Kidney epithelial cell (primary cell): Measurements from ENCODE around the gene GTF2IRD1. TPM values are rescaled to one million over a fixed set of nuclear protein-coding genes. Genes with fewer than 3 reads are reported as not detected.

Experiments used
- DNase-seq: peaks from one replicate; pipeline ENCODE4 v3.0.0-alpha.2; 2010; ENCODE audit warnings: low read depth
- H3K27me3 ChIP-seq: 2 replicates; pipeline ENCODE4 v1.6.0; 2011; ENCODE audit warnings: low read length; ENCODE audit not compliant: control insufficient read depth, insufficient read depth
- H3K36me3 ChIP-seq: 2 replicates; pipeline ENCODE4 v1.5.1; 2011; ENCODE audit warnings: low read length; ENCODE audit not compliant: control insufficient read depth, insufficient read depth
- H3K4me3 ChIP-seq: 2 replicates; pipeline ENCODE4 v1.5.1; 2011; ENCODE audit warnings: low read depth, mild to moderate bottlenecking, control low read depth, low read length
- total RNA-seq: library from RNA; depleted of rRNA; stranded (reverse); fragments of >200 nt; gene quantifications from 2 replicates; pipeline ENCODE4 v1.2.3, GENCODE V29; 2015
- TF ChIP-seq, protein P1 (sequence below): IDR thresholded peaks from 2 replicates; pipeline ENCODE4 v1.5.1; 2011; ENCODE audit warnings: mild to moderate bottlenecking, moderate library complexity, low read length, control low read depth, inconsistent platforms; ENCODE audit not compliant: insufficient read depth, poor library complexity, severe bottlenecking

Gene GTF2IRD1
- total RNA-seq, 1 donor from 2014 or later = 36.8 TPM

DNA sequence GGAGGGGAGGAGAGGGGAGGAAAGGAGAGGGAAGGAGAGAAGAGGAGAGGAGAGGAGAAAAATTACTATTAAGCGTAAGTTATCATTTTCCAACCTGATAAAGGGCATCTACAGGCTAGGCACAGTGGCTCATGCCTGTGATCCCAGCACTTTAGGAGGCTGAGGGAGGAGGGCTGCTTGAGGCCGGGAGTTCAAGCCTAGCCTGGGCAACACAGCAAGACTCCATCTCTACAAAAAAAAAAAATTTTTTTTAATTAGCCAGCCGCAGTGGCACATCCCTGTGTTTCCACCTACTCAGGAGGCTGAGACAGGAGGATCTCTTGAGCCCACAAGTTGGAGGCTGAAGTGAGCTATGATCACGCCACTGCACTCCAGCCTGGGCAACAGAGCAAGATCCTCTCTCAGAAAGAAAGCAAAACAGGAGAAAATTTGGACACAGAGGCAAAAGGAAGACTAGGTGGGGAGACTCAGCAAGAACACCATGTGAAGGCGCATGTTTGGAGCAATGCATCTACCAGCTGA, 168.6 kb downstream of the GTF2IRD1 start:
- DNase-seq = no peak
- H3K36me3 ChIP-seq = no peaks in the 10 kb centered on the region

DNA sequence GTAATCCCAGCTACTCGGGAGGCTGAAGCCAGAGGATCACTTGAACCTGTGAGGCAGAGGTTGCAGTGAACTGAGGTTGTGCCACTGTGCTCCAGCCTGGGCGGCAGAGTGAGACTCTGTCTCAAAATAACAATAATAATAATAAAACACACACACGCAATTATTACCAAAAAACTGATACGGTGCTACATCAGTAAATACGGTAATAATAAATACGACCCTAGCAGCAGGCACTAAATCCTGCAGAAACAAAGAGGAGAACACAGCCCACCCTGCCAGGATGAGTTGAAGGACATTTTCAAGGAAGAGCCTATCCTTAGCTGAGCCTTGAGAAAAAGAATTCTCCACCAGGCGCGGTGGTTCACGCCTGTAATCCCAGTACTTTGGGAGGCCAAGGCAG, 169.4 kb downstream of the GTF2IRD1 start:
- Histone ChIP-seq H3K4me3 (no peak overlapping the region), H3K27me3 (no peaks in the 10 kb centered on the region), H3K36me3 (no peaks in the 10 kb centered on the region)
- TF ChIP-seq, protein P1, sequence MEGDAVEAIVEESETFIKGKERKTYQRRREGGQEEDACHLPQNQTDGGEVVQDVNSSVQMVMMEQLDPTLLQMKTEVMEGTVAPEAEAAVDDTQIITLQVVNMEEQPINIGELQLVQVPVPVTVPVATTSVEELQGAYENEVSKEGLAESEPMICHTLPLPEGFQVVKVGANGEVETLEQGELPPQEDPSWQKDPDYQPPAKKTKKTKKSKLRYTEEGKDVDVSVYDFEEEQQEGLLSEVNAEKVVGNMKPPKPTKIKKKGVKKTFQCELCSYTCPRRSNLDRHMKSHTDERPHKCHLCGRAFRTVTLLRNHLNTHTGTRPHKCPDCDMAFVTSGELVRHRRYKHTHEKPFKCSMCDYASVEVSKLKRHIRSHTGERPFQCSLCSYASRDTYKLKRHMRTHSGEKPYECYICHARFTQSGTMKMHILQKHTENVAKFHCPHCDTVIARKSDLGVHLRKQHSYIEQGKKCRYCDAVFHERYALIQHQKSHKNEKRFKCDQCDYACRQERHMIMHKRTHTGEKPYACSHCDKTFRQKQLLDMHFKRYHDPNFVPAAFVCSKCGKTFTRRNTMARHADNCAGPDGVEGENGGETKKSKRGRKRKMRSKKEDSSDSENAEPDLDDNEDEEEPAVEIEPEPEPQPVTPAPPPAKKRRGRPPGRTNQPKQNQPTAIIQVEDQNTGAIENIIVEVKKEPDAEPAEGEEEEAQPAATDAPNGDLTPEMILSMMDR = no peak
- DNase-seq = no peak

More for the DNA sequence above, 168.6 kb downstream of the GTF2IRD1 start:
- Histone ChIP-seq H3K4me3 (no peak overlapping the region), H3K27me3 (no peaks in the 10 kb centered on the region)
- TF ChIP-seq, protein P1 = no peak

DNA sequence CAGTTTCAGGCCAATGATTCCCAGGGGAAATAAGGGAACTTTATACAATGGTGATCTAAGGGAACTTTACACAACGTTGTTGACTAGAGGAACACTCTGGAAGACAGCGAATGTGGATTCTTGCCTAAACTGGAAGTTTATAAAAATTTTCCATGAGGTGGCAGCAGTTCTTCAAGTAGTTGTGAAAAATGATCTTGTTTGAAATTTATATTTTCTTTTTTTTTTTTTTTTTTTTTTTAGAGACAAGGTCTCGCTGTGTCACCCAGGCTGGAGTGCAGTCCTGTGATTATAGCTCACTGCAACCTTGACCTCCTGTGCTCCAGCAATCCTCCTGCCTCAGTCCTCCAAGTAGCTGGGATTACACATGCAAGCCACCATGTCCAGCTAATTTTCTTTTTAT, 171.7 kb downstream of the GTF2IRD1 start:
- TF ChIP-seq, protein P1 = no peak
- H3K4me3 ChIP-seq = no peak overlapping the region
- H3K36me3 ChIP-seq = no peaks in the 10 kb centered on the region
- H3K27me3 ChIP-seq = no peaks in the 10 kb centered on the region
- no peak for DNase-seq

DNA sequence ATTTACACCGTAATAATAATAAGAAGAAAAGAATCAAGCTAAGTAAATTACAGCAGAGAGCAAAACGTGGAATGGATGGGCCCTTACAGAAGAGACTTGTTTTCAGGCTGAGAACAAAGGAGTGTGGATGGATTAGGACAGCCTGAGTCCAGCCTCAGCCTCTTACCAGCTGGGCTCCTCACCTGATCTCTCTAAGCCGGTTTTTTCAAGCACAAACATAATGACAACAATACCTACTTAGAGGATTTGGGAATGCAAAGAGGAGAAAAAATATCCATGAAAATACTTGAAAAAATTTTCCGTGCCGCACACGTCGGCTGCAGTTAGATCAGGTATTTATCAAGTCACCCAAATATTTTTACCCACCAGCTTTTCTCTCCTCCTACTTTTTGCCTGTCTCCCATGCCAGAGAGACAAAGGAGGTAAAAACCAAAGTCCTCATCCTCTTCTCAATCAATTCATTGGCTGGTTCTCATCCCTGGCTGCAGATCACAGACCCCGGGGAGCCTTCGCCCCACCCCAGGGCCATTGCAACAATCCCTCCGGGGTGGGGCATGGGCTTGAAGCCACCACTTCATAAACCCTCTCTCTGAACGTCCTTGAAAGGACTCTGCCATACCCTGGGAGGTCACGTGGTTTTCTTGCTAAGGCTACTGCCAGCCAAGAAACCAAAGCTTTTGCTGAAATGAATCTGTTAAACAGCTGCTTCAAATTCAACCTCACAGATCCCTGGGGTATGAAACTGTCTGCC, 174.1 kb downstream of the GTF2IRD1 start:
- no peaks in the 10 kb centered on the region for H3K27me3 ChIP-seq
- no peak overlapping the region for H3K4me3 ChIP-seq
- DNase-seq = no peak
- no peaks in the 10 kb centered on the region for H3K36me3 ChIP-seq
- TF ChIP-seq, protein P1 = no peak

DNA sequence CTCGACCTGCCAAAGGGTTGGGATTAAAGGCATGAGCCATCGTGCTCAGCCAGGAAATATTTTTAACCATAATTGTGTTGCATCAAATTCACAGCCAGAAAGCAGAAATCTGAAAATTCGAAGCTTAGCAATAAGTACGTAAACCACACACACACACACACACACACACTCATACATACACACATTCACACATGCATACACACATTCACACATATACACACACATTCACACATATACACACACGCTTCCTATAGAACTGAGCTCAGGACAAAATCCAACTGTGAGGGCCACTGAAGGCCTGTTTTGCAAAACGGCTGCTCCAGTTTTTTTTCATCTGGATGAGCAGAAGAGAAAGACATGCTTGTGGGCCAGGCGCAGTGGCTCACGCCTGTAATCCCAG, 178.8 kb downstream of the GTF2IRD1 start:
- TF ChIP-seq, protein P1 = no peak
- H3K36me3 ChIP-seq = no peaks in the 10 kb centered on the region
- no peak overlapping the region for H3K4me3 ChIP-seq
- no peaks in the 10 kb centered on the region for H3K27me3 ChIP-seq
- no peak for DNase-seq

DNA sequence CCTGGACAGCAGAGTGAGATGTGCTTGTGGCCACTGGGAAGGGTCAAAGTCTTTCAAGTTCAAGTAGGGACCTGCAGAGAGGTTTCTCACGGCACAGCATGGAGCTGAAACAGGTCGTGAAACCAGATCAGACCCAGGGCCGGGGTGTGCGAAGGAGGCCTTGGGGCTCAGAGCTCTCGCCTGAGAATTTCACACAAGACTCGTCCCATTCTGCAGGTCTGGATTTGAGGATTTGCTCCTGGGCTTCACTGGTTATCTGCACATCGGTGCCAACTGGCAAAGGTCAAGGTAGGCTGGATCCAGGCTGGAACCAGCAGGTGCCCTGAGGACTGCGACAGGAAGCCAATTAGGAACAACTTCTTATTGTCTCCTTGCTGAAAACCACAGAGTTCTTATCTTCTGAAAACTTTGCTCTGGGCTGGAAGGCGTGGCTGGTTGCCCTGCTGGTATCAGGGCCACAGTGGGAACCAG, 179.8 kb downstream of the GTF2IRD1 start:
- no peak for DNase-seq

More for the DNA sequence above, 179.8 kb downstream of the GTF2IRD1 start:
- Histone ChIP-seq H3K4me3 (no peak overlapping the region), H3K36me3 (no peaks in the 10 kb centered on the region), H3K27me3 (no peaks in the 10 kb centered on the region)
- TF ChIP-seq, protein P1 = no peak
